HG03280 (cell line): ENCODE data around the gene MLKL.
A peak's percentile ranks its signal among the peaks of the same experiment; 100 is the strongest.
"Not testable (repeated sequence)": the region's sequence is repeated elsewhere in the genome, so short reads cannot be mapped to it uniquely, and the experiment has no call there.

Experiments
- ATAC-seq: cut with Tn5 transposase; IDR thresholded peaks from one replicate; pipeline ENCODE4 v1.9.1; 2021; ENCODE audit warnings: mild to moderate bottlenecking, moderate library complexity; ENCODE audit not compliant: unreplicated experiment

The MLKL gene

DNA sequence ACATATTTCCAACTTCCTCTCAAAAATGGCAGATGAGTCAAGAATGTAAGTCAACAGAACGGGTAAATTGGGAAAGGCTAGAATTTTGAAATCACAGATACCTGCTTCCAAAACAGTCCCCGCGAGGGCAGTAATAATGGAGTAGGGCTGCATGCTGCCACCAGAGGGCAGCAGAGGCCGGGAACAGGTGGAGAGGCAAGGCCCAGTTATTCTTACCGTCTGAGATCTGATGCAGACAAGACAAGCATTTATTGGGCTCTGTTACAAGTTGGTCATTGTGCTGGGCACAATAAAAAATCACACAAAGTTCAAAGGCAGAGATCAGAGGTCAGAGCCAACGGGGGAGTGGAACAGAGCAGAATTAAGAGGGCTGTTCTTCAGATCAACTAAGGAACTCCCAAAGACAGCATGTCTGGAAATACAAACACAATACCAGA, 8.8 kb upstream of the MLKL start:
- ATAC-seq = peak; percentile 96

DNA sequence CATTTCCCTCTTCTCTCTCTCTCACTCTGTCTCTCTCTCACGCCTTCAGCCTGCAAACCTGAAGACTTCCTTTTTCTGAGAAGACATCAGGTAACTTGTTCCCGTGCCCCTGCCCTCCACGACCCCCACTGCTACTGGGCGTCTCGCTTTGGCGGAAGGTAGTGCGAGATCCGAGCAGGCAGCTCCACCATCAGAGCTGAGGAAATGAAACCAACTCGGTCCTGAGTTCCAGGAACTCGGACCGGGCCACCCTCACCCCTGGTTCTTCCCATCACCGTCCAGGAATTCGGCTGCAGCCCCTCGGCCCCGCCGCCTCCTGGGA, 585 bp downstream of the MLKL start:
- ATAC-seq = no peak

DNA sequence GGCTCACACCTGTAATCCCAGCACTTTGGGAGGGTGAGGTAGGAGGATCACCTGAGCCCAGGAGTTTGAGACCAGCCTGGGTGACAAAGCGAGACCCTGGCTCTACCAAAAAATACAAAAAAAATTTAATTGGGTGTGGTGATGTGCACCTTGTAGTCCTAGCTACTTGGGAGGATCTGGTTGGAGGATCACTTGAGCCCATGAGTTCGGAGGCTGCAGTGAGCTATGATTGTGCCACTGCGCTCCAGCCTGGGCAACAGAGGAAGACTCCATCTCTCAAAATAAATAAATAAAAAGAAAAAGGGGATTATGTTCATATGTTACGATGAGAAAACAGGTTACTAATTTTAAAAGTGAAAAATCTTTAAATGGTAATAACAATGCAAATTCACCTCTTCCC, 996 bp downstream of the MLKL start:
- ATAC-seq = no peak

DNA sequence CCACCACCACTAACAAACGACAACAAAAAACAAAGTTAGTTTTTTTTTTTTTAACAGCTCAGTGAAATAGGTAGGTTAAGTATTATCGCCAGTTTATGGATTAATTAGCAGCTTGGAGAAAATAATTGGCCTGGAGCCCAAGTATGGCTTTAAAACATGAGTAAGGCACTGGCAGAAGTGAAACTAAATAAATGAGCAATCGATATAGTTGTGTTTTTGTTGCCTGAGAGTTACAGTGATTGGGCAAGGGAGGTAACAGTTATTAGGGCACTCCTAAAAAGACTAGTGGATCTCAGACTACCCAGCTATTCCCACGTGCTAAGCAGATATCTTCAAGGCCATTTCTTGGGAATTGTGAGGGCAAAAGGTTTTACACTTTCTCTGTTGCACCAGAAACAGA, 2.4 kb downstream of the MLKL start:
- ATAC-seq = no peak

DNA sequence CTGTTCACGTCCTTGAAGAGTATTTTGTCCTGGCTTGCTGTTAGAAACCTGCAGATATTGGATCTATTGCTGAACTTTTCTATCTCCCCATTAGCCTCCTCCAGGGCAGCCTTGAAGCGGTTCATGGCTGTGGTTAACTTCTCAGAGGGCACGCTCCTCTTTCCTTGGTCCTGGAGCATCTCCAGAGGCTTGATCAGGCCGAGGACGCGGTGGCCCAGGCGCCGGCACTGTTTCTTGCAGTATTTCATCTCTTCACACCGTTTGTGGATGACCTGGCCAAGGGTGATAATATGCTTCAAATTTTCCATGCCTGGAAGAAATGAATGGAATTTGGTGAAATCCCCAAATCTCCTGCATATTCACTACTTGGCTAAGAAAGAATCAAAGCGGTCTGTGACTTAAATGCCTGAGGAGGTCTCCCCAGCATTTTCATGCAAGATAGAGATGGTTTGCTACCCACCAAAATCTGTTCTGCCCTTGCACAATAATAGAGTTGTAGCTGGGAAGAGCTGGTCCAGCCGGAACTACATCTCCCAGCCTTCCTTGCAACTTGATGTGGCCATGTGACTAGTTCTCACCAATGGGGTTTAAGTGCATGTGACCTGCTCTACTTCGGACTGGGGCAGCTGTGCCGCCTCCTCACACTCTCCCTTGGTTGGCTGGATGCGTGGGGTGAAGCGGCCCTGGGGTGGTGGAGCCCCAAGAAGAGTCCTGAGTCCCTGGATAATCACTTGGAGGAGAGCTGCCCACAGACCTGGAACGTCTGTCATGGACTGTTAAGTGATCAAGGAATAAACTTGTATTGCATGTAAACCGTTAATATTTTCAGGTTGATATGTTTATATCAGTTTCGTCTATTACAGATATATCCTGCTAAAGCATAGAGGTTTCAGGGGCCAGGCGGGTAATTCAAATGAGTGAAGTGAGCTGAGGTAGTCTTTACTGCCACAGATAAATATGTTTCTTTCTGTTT, 4.9 kb downstream of the MLKL start:
- ATAC-seq = peak; percentile 89

DNA sequence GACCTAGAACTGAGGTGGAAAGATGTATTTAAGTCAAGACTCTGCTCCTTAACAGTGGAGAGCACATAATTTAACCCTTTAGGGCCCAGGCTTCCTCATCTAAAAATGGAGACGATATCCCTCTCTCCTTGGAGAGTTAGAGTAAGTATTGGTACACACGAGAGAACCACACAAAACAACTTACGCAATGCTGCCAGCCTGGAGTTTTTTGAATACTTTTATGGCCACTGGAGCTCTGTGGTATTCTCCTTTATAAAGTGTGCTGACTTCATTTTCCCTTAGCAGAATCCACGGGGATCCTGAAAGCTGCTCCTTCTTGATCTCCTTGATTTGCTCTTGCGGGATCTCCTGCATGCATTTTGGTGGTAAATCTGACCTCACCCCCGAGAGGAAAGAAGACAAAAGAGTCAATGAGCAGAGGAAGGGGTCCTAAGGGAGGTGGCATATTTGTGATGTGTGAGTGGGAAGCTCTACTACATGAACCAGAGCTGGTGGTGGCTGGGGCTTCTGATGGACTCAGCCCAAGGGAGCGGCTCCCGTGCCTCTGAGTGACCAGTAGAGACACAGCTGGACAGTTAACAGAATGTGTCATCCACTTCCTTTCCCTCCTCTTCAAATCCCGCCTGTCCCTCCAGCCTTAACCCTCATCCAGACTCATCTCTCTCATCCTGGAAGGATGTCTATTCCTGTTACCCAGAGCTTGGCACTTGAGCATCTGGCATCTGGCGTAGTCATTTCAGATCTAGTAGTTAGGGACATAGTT, 9.4 kb downstream of the MLKL start:
- ATAC-seq = no peak

DNA sequence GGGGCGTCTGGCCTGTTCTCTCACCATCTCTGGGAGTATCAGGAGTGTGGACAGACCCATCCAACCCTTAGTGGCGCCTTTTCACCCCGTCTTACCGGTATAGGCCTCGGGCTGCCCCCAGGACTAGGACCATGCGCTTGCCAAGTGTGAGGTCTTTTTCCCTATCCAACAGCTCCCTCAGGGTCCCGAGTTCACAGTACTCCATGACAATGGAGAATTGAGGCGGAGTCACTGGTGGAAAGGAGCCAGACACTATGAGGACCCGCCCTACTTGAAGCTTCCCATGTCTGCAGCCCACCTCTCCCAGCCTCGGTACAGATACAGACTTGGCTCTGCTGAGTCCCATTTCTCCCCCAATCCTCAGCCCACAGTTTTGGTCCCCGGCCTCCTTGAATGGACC, 18.1 kb downstream of the MLKL start:
- ATAC-seq = no peak

DNA sequence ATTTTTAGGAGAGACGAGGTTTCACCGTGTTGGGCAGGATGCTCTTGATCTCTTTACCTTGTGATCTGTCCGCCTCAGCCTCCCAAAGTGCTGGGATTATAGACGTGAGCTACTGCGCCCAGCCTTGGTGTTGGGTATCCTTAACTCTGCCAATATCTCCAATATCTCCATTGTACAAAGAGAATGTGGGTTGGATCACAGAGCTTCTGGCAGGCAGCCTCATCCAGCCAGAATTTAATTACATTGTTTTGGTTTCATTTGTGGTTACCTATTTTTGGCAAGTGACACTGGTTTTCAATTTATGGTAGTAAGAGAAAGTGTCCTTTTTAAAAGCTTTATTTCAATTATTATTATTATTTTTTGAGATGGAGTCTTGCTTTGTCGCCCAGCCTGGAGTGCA, 20.0 kb downstream of the MLKL start:
- ATAC-seq = no peak

DNA sequence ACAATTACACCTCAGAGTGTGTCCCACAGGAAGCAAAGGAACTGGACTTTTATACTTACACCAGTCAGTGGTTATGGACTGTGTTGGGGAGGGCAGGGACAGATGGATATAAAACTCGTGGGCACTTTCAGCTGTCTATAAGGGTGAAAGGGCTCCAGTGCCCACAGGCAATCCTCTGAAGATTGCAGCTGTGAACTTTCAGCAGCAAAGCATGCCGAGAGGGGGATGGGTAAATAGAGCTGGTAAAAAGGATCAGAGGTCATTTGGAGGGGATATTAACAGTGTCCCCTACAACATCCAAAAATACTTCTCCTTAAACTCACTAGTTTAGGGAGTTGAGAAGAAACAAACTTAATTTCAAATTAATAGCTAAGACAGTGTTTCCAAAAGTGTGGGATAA, 20.7 kb downstream of the MLKL start:
- no peak for ATAC-seq

DNA sequence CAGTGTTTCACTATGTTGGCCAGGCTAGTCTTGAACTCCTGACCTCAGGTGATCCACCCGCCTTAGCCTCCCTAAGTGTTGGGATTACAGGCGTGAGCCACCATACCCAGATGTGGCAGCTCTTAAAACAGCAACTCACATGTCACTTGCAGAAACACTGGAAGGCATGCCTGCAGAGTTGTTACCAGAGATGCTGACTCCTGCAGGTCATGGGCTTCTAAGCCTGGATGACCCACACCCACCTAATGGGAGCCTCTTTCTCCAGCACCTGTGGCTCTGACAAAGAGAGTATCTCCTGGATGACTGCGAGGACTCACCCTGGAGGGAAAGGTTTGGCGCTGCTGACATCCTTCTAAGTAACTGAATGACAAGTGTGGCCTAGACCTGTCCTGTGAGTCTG, 22.8 kb downstream of the MLKL start:
- ATAC-seq = no peak

DNA sequence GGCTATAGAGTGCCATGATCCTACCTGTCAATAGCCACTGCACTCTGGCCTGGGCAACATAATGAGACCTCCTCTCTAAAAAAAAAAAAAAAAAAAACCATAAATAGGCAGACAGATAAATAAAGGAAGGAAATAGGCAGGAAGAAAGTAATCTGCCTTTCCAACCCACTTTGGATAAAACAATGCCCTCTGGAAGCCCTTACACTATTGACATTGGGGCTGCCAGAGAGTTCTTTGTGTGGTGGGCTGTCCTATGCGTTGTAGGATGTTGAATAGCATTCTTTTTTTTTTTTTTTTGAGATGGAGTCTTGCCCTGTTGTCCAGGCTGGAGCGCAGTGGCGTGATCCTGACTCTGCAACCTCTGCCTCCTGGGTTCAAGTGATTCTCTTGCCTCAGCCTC, 26.8 kb downstream of the MLKL start:
- ATAC-seq = no peak

DNA sequence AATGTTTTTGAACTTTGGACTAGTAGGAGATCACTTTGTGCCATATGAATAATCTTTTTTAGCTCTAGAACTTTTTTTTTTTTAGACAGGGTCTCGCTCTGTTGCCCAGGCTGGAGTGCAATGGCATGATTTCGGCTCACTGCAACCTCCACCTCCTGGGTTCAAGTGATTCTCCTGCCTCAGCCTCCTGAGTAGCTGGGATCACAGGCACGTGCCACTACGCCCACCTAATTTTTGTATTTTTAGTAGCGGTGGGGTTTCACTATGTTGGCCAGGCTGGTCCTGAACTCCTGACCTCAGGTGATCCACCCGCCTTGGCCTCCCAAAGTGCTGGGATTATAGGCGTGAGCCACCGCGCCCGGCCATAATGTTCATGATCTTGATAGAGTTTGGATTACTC, 31.8 kb downstream of the MLKL start:
- not testable (repeated sequence) for ATAC-seq

DNA sequence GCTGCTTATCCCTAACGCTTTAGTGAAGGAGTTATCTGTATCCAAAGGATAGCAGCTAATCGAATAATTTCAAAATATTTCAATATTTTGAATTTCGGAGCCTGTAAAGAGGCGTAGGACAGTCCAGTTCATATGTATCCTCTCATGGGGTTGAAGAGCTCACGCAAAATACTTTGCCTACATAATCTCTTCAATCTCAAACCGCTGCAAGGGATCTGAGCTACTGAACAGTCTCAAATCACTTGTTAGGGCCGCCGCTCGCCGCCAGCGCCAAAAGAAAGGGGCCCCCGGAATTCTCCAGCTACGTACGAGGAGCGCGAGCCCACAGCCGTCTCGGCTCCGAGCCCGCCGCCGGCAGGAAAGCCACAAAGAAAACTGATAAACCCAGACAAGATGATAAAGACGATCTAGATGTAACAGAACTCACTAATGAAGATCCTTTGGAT, 33.4 kb downstream of the MLKL start:
- ATAC-seq = no peak

DNA sequence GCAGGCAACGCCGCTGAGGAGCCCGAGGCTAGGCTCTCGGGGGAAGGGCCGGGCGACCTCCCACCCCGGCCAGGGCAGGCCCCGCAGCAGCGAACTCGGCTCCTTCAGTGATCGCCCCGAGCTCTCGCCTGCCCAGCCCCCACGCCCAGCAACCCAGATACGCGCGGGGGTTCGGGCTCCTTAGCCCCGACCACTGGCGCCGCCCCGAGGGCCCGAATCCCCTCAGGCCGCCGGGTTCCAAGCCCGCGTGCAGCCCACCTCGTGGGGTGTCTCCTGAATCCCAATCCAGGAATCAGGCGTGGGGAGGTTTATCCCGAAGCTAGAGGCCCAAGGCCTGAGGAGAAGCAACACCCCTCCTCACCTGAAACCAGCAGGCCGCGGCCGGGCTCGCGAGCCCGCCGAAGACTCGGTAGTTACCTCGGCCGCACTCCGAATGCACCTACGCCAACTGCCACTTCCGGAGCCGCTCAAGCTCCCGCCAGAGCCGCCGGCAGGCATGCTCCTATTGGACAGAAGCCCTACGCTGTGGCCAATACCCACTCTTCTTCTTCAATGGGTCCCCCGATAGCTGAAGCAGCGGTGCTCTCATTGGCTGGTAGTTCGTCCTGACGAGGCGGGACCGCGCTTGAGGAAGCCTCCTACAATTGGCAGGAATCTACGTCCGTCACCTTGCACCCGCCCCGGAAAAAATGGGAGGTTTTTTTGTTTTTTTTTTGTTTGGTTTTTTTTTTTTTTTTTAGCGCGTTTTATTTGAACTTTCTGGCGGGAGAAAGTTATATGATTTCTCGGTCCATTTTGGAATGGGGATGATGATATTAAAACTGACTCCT, 34.0 kb downstream of the MLKL start, which contains the start of gene RFWD3:
TSS of gene RFWD3 (minus strand) at position 453 of the 830 bp plus-strand sequence. CDS start 5,428 bp downstream, outside the sequence.
- peak; percentile 100 for ATAC-seq

DNA sequence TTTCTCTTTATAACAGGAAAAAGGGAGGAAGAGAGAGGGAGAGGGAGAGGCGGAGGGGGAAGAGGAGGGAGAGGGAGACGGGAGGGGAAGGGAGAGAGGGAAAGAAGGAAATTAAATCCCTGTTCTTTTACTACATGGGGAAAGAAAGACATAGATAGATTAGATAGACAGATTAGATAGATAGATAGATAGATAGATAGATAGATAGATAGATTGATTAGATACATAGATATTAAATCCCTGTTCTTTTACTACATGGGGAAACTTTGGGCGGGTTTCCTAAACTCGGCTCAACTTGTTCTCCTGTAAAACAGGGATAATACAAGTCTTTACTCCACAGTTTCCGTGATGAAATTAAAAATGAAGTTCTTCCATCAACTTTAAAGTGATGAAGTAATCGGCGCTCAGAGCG, 34.6 kb downstream of the MLKL start:
- no peak for ATAC-seq

DNA sequence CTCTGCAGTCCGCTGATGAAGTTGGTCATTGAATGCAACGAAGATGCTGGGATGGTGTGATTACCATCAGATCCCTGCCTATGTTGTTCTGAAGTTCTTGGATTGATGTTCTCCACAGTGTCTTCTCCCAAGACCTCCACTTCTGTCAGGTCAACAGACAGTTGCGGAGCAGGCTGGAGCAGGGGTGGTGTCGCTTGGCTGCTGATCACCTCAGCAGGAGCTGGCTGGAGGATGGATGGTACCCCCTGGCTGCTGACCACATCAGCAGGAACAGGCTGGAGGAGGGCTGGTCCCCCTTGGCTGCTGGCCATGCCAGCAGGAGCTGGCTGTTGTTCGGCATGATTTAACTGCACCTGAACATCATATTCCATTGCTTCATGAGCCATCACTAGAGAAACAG, 39.6 kb downstream of the MLKL start:
- ATAC-seq = no peak

DNA sequence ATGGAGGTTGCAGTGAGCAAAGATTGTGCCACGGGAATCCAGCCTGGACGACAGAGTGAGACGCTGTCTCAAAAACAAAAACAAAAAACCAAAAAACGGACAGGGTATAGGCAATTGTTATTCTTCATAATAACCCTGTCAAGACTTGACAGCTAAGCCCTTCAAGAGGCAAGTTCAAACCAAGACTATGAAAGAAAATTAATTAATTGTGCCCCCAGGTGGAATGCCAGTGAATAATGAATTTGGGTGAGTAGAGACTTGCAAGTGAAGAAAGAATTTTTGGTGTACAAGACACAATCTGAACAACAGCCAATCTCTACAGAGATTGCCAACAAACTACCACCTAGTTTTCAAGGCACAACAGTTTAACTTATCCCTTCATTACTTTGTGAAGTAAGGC, 40.3 kb downstream of the MLKL start:
- no peak for ATAC-seq

DNA sequence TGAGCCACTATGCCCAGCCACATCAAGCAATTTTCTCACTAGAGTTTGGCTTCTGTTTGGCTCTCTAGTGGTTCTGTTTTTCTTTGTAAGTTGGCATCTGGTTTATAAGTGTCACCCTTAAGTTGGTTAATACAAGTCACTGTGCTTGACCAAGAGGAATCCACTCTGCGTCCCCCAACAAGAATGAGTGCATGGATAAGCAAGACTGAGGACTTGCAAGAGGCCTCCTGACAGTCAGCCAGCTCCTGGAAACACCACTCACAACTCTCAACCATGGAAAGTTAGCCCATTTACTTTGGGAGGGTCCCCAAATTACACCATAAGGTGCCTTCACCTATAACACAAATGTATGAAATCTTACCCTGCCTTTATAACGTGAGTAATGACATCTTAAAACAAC, 41.6 kb downstream of the MLKL start:
- ATAC-seq = no peak

DNA sequence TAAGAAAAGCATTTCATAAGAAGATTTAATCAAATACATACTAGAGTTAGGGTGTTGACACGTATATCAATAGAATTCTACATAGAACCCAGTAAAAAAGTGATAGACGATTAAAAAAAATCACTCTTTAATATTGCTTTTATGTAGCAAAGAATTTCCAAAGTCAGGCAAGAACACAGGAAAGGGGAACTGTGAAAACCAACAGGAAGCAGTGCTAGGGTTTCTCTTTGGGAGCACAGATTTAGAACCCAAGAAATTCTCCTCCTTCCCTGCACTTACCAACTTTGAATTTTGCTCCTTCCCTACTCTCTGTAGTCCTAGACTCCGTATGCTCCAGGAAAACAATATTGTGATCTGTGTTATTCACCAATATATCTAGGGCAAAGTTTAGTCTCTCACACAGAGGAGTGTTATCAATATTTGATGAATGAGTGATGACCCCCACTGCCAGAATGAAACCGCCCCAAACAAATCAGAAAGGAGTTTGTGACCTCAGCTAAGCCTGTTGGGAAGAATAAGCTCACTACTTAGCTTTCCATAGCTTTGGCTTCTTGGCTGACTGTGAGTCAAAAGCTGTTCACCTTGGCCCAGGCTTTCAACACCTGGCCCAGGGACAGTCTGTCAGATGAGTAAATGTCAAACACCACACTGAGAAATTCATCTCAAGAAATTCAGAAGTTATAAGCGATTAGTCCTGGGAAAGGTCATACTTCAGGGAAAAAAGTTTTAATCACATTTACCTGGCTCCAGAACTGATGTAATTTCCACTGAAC, 42.6 kb downstream of the MLKL start:
- no peak for ATAC-seq

DNA sequence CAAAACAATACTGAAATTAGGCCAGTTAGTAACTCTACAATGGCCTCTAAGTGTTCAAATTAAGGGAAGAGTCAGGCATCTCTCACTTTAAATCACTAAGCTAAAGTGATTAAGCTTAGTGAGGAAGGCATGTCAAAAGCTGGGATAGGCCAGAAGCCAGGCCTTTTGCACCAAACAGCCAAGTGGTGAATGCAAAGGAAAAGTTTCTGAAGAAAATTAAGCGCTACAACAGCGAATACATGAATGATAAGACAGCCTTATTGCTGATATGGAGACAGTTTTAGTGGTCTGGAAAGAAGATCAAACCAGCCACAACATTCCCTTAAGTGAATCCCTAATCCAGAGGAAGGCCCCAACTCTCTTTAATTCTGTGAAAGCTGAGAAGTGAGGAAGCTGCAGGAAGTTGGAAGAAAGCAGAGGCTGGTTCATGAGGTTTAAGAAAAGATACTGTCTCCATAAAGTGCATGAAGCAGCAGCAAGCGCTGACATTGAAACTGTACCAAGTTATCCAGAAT, 46.1 kb downstream of the MLKL start:
- ATAC-seq = no peak
